ENCODE data around the gene CLEC10A. TPM values are rescaled to one million over a fixed set of nuclear protein-coding genes. Genes with fewer than 3 reads are reported as not detected.

The CLEC10A gene
- polyA plus RNA-seq, 2 donors: 1.7 to 6.0 TPM

GRCh38 chr17:7078711-7079110 lies 1.3 kb downstream of the CLEC10A start:
- Histone ChIP-seq H3K4me3 (ENCODE audit: low read depth in 1 of 2, low read length in 2 of 2) (no peak overlapping the region), H3K27me3 (ENCODE audit: control insufficient read depth in 1 of 2, insufficient read depth in 2 of 2, low read length in 2 of 2) (no peaks in the 10 kb centered on the region), H3K36me3 (ENCODE audit: control insufficient read depth in 2 of 2, insufficient read depth in 2 of 2, low read length in 1 of 2) (no peaks in the 10 kb centered on the region), H3K4me1 (ENCODE audit: control insufficient read depth in 2 of 2, insufficient read depth in 2 of 2, low read length in 1 of 2) (no peaks in the 10 kb centered on the region), H3K27ac (ENCODE audit: low read depth in 2 of 2, low read length in 1 of 2) (no peak overlapping the region), H3K9me3 (ENCODE audit: control insufficient read depth in 2 of 2, insufficient read depth in 1 of 2, low read depth in 1 of 2, low read length in 1 of 2) (no peaks in the 10 kb centered on the region)
- WGBS, 2 donors: 81 to 90% methylated on average over 10 of the region's 10 CpGs

GRCh38 chr17:7077911-7078546 lies 2.0 kb downstream of the CLEC10A start:
- Histone ChIP-seq H3K9me3 (ENCODE audit: control insufficient read depth in 2 of 2, insufficient read depth in 1 of 2, low read depth in 1 of 2, low read length in 1 of 2) (no peaks in the 10 kb centered on the region), H3K4me1 (ENCODE audit: control insufficient read depth in 2 of 2, insufficient read depth in 2 of 2, low read length in 1 of 2) (no peaks in the 10 kb centered on the region), H3K27ac (ENCODE audit: low read depth in 2 of 2, low read length in 1 of 2) (no peak overlapping the region), H3K4me3 (ENCODE audit: low read depth in 1 of 2, low read length in 2 of 2) (no peak overlapping the region), H3K27me3 (ENCODE audit: control insufficient read depth in 1 of 2, insufficient read depth in 2 of 2, low read length in 2 of 2) (no peaks in the 10 kb centered on the region), H3K36me3 (ENCODE audit: control insufficient read depth in 2 of 2, insufficient read depth in 2 of 2, low read length in 1 of 2) (no peaks in the 10 kb centered on the region)
- WGBS, 2 donors: 77 to 87% methylated on average over 6 to 7 of the region's 7 CpGs

- no peak overlapping the region for H3K27ac ChIP-seq (ENCODE audit: low read depth in 2 of 2, low read length in 1 of 2)
- H3K27me3 ChIP-seq (ENCODE audit: control insufficient read depth in 1 of 2, insufficient read depth in 2 of 2, low read length in 2 of 2): no peaks in the 10 kb centered on the region
- no peak overlapping the region for H3K4me3 ChIP-seq (ENCODE audit: low read depth in 1 of 2, low read length in 2 of 2)
- no peaks in the 10 kb centered on the region for H3K36me3 ChIP-seq (ENCODE audit: control insufficient read depth in 2 of 2, insufficient read depth in 2 of 2, low read length in 1 of 2)
- 83 to 87% methylated on average over 14 of the region's 14 CpGs for WGBS, 2 donors
- H3K4me1 ChIP-seq (ENCODE audit: control insufficient read depth in 2 of 2, insufficient read depth in 2 of 2, low read length in 1 of 2): no peaks in the 10 kb centered on the region
- H3K9me3 ChIP-seq (ENCODE audit: control insufficient read depth in 2 of 2, insufficient read depth in 1 of 2, low read depth in 1 of 2, low read length in 1 of 2): no peaks in the 10 kb centered on the region
Observed at GRCh38 chr17:7074931-7075330, 5.1 kb downstream of the CLEC10A start.

GRCh38 chr17:7072406-7072805 lies 7.6 kb downstream of the CLEC10A start:
- Histone ChIP-seq H3K36me3 (ENCODE audit: control insufficient read depth in 2 of 2, insufficient read depth in 2 of 2, low read length in 1 of 2) (no peaks in the 10 kb centered on the region), H3K4me1 (ENCODE audit: control insufficient read depth in 2 of 2, insufficient read depth in 2 of 2, low read length in 1 of 2) (no peaks in the 10 kb centered on the region), H3K4me3 (ENCODE audit: low read depth in 1 of 2, low read length in 2 of 2) (no peak overlapping the region), H3K27me3 (ENCODE audit: control insufficient read depth in 1 of 2, insufficient read depth in 2 of 2, low read length in 2 of 2) (no peaks in the 10 kb centered on the region), H3K27ac (ENCODE audit: low read depth in 2 of 2, low read length in 1 of 2) (no peak overlapping the region), H3K9me3 (ENCODE audit: control insufficient read depth in 2 of 2, insufficient read depth in 1 of 2, low read depth in 1 of 2, low read length in 1 of 2) (peaks cover 0 to 6% of the 10 kb centered on the region in 2 donors)
- WGBS, 2 donors: 90 to 94% methylated on average over 2 of the region's 2 CpGs

- Histone ChIP-seq H3K9me3 (ENCODE audit: control insufficient read depth in 2 of 2, insufficient read depth in 1 of 2, low read depth in 1 of 2, low read length in 1 of 2) (peaks cover 0 to 6% of the 10 kb centered on the region in 2 donors), H3K36me3 (ENCODE audit: control insufficient read depth in 2 of 2, insufficient read depth in 2 of 2, low read length in 1 of 2) (no peaks in the 10 kb centered on the region), H3K4me3 (ENCODE audit: low read depth in 1 of 2, low read length in 2 of 2) (no peak overlapping the region), H3K27me3 (ENCODE audit: control insufficient read depth in 1 of 2, insufficient read depth in 2 of 2, low read length in 2 of 2) (no peaks in the 10 kb centered on the region), H3K27ac (ENCODE audit: low read depth in 2 of 2, low read length in 1 of 2) (no peak overlapping the region), H3K4me1 (ENCODE audit: control insufficient read depth in 2 of 2, insufficient read depth in 2 of 2, low read length in 1 of 2) (no peaks in the 10 kb centered on the region)
- 78 to 84% methylated on average over 3 of the region's 3 CpGs for WGBS, 2 donors
Observed at GRCh38 chr17:7070712-7071111, 9.3 kb downstream of the CLEC10A start.

GRCh38 chr17:7068268-7068667 lies 11.8 kb downstream of the CLEC10A start:
- peaks cover 0 to 6% of the 10 kb centered on the region in 2 donors for H3K9me3 ChIP-seq (ENCODE audit: control insufficient read depth in 2 of 2, insufficient read depth in 1 of 2, low read depth in 1 of 2, low read length in 1 of 2)
- H3K4me1 ChIP-seq (ENCODE audit: control insufficient read depth in 2 of 2, insufficient read depth in 2 of 2, low read length in 1 of 2): no peaks in the 10 kb centered on the region
- H3K36me3 ChIP-seq (ENCODE audit: control insufficient read depth in 2 of 2, insufficient read depth in 2 of 2, low read length in 1 of 2): no peaks in the 10 kb centered on the region
- H3K27me3 ChIP-seq (ENCODE audit: control insufficient read depth in 1 of 2, insufficient read depth in 2 of 2, low read length in 2 of 2): no peaks in the 10 kb centered on the region
- H3K27ac ChIP-seq (ENCODE audit: low read depth in 2 of 2, low read length in 1 of 2): no peak overlapping the region
- 16 to 40% methylated on average over 1 of the region's 1 CpG for WGBS, 2 donors
- no peak overlapping the region for H3K4me3 ChIP-seq (ENCODE audit: low read depth in 1 of 2, low read length in 2 of 2)

- H3K9me3 ChIP-seq (ENCODE audit: control insufficient read depth in 2 of 2, insufficient read depth in 1 of 2, low read depth in 1 of 2, low read length in 1 of 2): peaks cover 0 to 6% of the 10 kb centered on the region in 2 donors
- 81 to 83% methylated on average over 1 of the region's 1 CpG for WGBS, 2 donors
- H3K4me3 ChIP-seq (ENCODE audit: low read depth in 1 of 2, low read length in 2 of 2): no peak overlapping the region
- H3K27ac ChIP-seq (ENCODE audit: low read depth in 2 of 2, low read length in 1 of 2): no peak overlapping the region
- no peaks in the 10 kb centered on the region for H3K27me3 ChIP-seq (ENCODE audit: control insufficient read depth in 1 of 2, insufficient read depth in 2 of 2, low read length in 2 of 2)
- H3K36me3 ChIP-seq (ENCODE audit: control insufficient read depth in 2 of 2, insufficient read depth in 2 of 2, low read length in 1 of 2): no peaks in the 10 kb centered on the region
- H3K4me1 ChIP-seq (ENCODE audit: control insufficient read depth in 2 of 2, insufficient read depth in 2 of 2, low read length in 1 of 2): no peaks in the 10 kb centered on the region
Observed at GRCh38 chr17:7067198-7067597, 12.9 kb downstream of the CLEC10A start.

GRCh38 chr17:7064261-7064660 lies 15.8 kb downstream of the CLEC10A start:
- Histone ChIP-seq H3K36me3 (ENCODE audit: control insufficient read depth in 2 of 2, insufficient read depth in 2 of 2, low read length in 1 of 2) (no peaks in the 10 kb centered on the region), H3K4me3 (ENCODE audit: low read depth in 1 of 2, low read length in 2 of 2) (no peak overlapping the region), H3K27me3 (ENCODE audit: control insufficient read depth in 1 of 2, insufficient read depth in 2 of 2, low read length in 2 of 2) (no peaks in the 10 kb centered on the region), H3K9me3 (ENCODE audit: control insufficient read depth in 2 of 2, insufficient read depth in 1 of 2, low read depth in 1 of 2, low read length in 1 of 2) (peaks cover 0 to 6% of the 10 kb centered on the region in 2 donors), H3K27ac (ENCODE audit: low read depth in 2 of 2, low read length in 1 of 2) (no peak overlapping the region), H3K4me1 (ENCODE audit: control insufficient read depth in 2 of 2, insufficient read depth in 2 of 2, low read length in 1 of 2) (peaks cover 0 to 2% of the 10 kb centered on the region in 2 donors)
- 56 to 58% methylated on average over 4 of the region's 4 CpGs for WGBS, 2 donors

GRCh38 chr17:7063518-7064094 lies 16.4 kb downstream of the CLEC10A start:
- Histone ChIP-seq H3K4me1 (ENCODE audit: control insufficient read depth in 2 of 2, insufficient read depth in 2 of 2, low read length in 1 of 2) (peaks cover 0 to 2% of the 10 kb centered on the region in 2 donors), H3K36me3 (ENCODE audit: control insufficient read depth in 2 of 2, insufficient read depth in 2 of 2, low read length in 1 of 2) (no peaks in the 10 kb centered on the region), H3K4me3 (ENCODE audit: low read depth in 1 of 2, low read length in 2 of 2) (no peak overlapping the region), H3K27me3 (ENCODE audit: control insufficient read depth in 1 of 2, insufficient read depth in 2 of 2, low read length in 2 of 2) (no peaks in the 10 kb centered on the region), H3K27ac (ENCODE audit: low read depth in 2 of 2, low read length in 1 of 2) (no peak overlapping the region), H3K9me3 (ENCODE audit: control insufficient read depth in 2 of 2, insufficient read depth in 1 of 2, low read depth in 1 of 2, low read length in 1 of 2) (peaks cover 0 to 6% of the 10 kb centered on the region in 2 donors)
- 41 to 55% methylated on average over 6 of the region's 6 CpGs for WGBS, 2 donors

All from esophagus (tissue), 2 donors.